Thyroid gland (tissue), 4 donors: ENCODE results near the gene ROS1. TPM values are rescaled to one million over a fixed set of nuclear protein-coding genes. Genes with fewer than 3 reads are reported as not detected.

Source experiments
- DNase-seq, 2 donors: peaks; one replicate each; pipeline ENCODE4 v3.0.0-alpha.2; 2019
- H3K27ac ChIP-seq, 3 donors: fragments of 200-600 bp; sonication (generic); 1 replicate in 2 of 3; 2 replicates in 1 of 3; pipeline ENCODE4 v1.5.1; 2016 to 2019; ENCODE audit warnings: mild to moderate bottlenecking in 1 of 3, moderate library complexity in 1 of 3
- H3K27me3 ChIP-seq: fragments of 200-600 bp; sonication (generic); one replicate; pipeline ENCODE4 v1.5.1; 2019
- H3K36me3 ChIP-seq, 2 donors: fragments of 200-600 bp; sonication (generic); one replicate each; pipeline ENCODE4 v1.5.1; 2016 to 2019
- H3K4me1 ChIP-seq, 2 donors: fragments of 200-600 bp; sonication (generic); one replicate each; pipeline ENCODE4 v1.5.1; 2017 to 2019
- H3K4me3 ChIP-seq, 3 donors: fragments of 200-600 bp; sonication (generic); replicated peaks in 1 of 3; 1 replicate in 2 of 3; 2 replicates in 1 of 3; pipeline ENCODE4 v1.5.1; 2016; ENCODE audit warnings: mild to moderate bottlenecking in 1 of 3
- H3K9me3 ChIP-seq: fragments of 200-600 bp; sonication (generic); one replicate; pipeline ENCODE4 v1.5.1; 2017
- POLR2A ChIP-seq, 2 donors: fragments of 450-650 bp; IDR thresholded peaks; one replicate each; pipeline ENCODE4 v1.6.1; 2017; ENCODE audit warnings: antibody characterized with exemption in 2 of 2, mild to moderate bottlenecking in 2 of 2, moderate library complexity in 1 of 2
- WGBS, 2 donors: methylation state at CpG; one replicate each; pipeline ENCODE4 v1.1.5; 2017; 5-methylcytosine and 5-hydroxymethylcytosine counted together
- intact Hi-C: fragments of 100-400 bp; cut with DNase I; formaldehyde crosslinking; loops from one replicate; pipeline ENCODE4 v1.15.1; 2023
- total RNA-seq, 4 donors: library from RNA; depleted of rRNA; stranded (reverse); fragments of >200 nt; gene quantifications; one replicate each; pipeline ENCODE4 v1.2.3, GENCODE V29; 2016
- TF ChIP-seq, protein P1 (sequence below), 6 experiments: fragments of 200-600 bp in 3 of 6; fragments of 450-650 bp in 3 of 6; sonication (generic) in 3 of 6; IDR thresholded peaks; one replicate each; pipeline ENCODE4 v1.5.1; 2016 to 2019; ENCODE audit warnings: antibody characterized with exemption in 6 of 6, mild to moderate bottlenecking in 2 of 6, inconsistent platforms in 1 of 6, moderate library complexity in 1 of 6

The ROS1 gene
- total RNA-seq, 4 donors from 2014 or later: not detected

DNA sequence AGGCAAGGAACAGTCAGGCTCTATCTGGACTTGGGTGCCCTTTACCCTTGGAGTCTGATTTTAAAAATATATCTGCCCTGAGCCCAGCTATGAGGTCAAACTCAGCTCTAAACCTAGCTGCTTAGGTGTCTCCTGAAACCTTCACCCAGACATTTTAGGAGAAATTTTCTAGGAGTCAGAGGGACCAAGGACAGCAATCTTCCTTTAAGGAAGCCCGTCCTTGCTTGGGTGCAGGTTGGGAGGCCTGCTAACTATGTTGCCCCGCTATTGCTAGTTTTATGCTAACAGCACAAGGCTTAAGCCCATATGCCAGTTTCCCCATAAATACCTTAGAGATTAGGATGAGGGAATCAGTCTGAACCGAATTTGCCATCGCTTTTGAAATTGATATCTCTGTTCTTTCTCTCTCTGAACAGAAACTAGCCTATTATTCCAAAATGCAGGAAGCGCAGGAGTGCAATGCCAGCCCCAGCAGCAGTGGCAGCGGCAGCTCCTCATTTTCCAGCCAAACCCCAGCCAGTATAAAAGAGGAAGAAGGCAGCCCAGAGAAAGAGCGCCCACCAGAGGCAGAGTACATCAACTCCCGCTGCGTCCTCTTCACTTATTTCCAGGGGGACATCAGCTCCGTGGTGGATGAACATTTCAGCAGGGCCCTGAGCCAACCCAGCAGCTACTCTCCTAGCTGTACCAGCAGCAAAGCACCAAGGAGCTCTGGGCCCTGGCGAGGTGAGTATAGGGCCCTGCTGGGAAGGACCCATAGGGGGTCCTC, 157.8 kb downstream of the ROS1 start:
- no peak overlapping the region for H3K27ac ChIP-seq
- no peaks in the 10 kb centered on the region for H3K9me3 ChIP-seq
- no peak for TF ChIP-seq POLR2A (IDR thresholded peaks at IDR 0.05)
- H3K4me3 ChIP-seq: no peak overlapping the region
- H3K36me3 ChIP-seq: no peaks in the 10 kb centered on the region
- WGBS, 2 donors: 11 to 19% methylated on average over 11 of the region's 11 CpGs
- peaks cover 41% of the 10 kb centered on the region for H3K27me3 ChIP-seq
- intact Hi-C loops: no loop called here
- peaks cover 14 to 26% of the 10 kb centered on the region in 2 donors for H3K4me1 ChIP-seq
- no peak for DNase-seq

DNA sequence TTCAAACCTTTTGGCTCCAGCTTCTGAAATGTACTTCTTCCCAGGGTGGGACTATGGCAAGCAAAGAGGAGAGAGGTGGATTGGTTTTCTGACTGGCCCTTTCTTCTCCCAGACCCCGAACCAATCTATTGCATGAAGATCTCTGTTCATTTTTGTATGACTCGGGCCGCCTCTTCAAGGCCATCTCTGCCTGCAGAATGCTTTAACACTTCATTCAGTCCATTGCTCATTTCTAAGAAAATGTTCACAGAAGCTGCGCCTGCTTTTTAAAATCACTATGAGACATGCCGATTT, 158.7 kb downstream of the ROS1 start:
- Histone ChIP-seq H3K27me3 (peaks cover 45% of the 10 kb centered on the region), H3K4me3 (no peak overlapping the region), H3K9me3 (no peaks in the 10 kb centered on the region), H3K36me3 (no peaks in the 10 kb centered on the region), H3K4me1 (peaks cover 14 to 26% of the 10 kb centered on the region in 2 donors), H3K27ac (no peak overlapping the region)
- intact Hi-C loops: no loop called here
- TF ChIP-seq, protein P1, sequence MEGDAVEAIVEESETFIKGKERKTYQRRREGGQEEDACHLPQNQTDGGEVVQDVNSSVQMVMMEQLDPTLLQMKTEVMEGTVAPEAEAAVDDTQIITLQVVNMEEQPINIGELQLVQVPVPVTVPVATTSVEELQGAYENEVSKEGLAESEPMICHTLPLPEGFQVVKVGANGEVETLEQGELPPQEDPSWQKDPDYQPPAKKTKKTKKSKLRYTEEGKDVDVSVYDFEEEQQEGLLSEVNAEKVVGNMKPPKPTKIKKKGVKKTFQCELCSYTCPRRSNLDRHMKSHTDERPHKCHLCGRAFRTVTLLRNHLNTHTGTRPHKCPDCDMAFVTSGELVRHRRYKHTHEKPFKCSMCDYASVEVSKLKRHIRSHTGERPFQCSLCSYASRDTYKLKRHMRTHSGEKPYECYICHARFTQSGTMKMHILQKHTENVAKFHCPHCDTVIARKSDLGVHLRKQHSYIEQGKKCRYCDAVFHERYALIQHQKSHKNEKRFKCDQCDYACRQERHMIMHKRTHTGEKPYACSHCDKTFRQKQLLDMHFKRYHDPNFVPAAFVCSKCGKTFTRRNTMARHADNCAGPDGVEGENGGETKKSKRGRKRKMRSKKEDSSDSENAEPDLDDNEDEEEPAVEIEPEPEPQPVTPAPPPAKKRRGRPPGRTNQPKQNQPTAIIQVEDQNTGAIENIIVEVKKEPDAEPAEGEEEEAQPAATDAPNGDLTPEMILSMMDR (IDR thresholded peaks at IDR 0.05): no peak
- TF ChIP-seq POLR2A (IDR thresholded peaks at IDR 0.05): no peak
- DNase-seq: no peak
- 12 to 13% methylated on average over 5 of the region's 5 CpGs for WGBS, 2 donors

DNA sequence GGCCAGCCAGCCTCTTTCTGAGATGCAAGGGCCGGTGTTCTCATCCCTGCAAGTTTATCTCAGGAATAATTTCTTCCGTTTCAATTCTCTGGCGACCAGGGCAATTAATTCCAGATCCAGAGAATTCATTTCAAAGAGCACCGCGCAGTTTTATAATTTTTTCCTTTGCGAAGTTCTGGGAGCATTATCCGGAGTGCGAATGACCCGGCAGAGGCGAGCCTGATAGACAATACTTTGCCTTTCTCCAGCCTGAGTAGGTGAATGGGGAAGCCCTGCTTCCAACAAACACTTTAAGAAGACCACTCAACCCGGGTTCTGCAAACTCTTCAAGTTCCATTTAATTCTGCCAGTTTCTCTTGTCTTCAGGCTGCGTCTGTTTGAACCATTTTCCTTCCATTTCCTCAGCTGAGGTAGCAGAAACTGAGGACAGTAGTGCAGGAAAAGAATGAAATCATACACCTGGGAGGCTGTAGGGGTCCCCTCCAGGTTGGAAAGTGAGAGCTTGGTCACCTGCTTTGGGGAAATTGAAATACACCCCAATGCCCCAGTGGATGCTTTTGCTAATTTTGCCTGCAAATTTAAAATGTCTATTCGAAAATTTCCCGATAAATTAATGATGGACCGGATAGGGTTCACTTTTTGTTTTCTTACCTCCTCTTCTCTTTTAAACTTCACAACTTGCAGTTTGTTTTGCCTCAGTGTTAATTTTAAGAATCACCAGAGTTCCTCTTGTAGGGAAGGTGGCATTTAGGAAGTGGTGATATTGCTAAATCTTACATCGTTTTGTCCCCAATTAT, 159.3 kb downstream of the ROS1 start:
- TF ChIP-seq, protein P1 (IDR thresholded peaks at IDR 0.05): no peak
- TF ChIP-seq POLR2A (IDR thresholded peaks at IDR 0.05): no peak
- H3K4me1 ChIP-seq: peaks cover 14 to 26% of the 10 kb centered on the region in 2 donors

DNA sequence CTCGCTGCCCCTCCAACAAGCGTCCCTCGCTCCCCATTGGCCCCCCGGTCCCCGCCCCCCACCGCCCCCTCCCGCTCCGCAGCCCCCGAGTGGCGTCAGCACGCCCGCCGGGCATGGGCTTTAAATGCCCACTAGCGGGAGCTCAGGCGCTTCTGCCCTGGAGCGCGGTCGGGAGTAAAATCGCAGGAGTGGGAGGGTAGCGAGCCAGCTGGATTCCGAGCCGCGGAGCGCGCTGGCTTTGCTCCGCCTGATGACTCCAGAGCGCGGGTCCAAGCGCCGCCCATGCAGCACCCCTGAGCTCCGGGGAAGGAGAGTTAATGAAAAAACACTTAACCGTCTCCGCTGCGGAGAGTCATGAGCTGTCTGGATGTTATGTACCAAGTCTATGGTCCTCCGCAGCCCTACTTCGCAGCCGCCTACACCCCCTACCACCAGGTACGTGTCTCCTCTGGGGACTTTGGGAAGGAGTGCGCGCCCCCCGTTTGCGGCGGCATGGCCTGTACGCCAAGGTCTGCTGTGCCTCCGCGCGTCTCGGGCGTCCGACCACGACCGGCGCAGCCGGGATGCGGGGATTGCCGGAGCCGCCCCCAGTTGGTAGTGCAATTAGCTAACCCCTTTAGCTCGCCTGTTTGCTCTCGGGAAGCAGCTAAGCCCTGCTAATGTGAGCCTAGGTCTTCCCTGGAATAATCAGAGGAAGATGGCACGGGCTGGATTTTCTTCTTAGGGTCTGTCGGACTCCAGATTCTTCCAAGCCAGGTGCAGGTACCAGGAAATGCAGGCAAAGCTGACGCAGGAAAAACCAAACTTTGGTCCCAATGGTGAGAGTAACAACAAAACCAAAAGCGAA, 160.1 kb downstream of the ROS1 start, which contains the start of gene VGLL2:
Gene VGLL2, plus strand, starts transcription at position 149 of the 847 bp plus-strand sequence. Its CDS starts 206 bp downstream, at position 355.
- Histone ChIP-seq H3K9me3 (no peaks in the 10 kb centered on the region), H3K36me3 (no peaks in the 10 kb centered on the region), H3K4me1 (peaks cover 14 to 23% of the 10 kb centered on the region in 2 donors), H3K27me3 (peaks cover 45% of the 10 kb centered on the region), H3K27ac (no peak within 1 kb of the TSS), H3K4me3 (peak within 1 kb of the TSS in 1 of 3 donors; percentile 24)
- DNase-seq: peak; percentile 24 to 25
- intact Hi-C loops: no loop called here
- 3% methylated on average over 39 to 45 of the region's 63 CpGs for WGBS, 2 donors
- no peak for TF ChIP-seq POLR2A (IDR thresholded peaks at IDR 0.05)
- TF ChIP-seq, protein P1 (IDR thresholded peaks at IDR 0.05): peak in 1 of 6 experiments; percentile 4

More for the DNA sequence above, 159.3 kb downstream of the ROS1 start:
- H3K4me3 ChIP-seq: no peak overlapping the region
- peaks cover 45% of the 10 kb centered on the region for H3K27me3 ChIP-seq
- no peaks in the 10 kb centered on the region for H3K36me3 ChIP-seq
- WGBS, 2 donors: 11 to 12% methylated on average over 16 of the region's 16 CpGs
- no peak for DNase-seq
- no peak overlapping the region for H3K27ac ChIP-seq
- intact Hi-C loops: no loop called here
- H3K9me3 ChIP-seq: no peaks in the 10 kb centered on the region

DNA sequence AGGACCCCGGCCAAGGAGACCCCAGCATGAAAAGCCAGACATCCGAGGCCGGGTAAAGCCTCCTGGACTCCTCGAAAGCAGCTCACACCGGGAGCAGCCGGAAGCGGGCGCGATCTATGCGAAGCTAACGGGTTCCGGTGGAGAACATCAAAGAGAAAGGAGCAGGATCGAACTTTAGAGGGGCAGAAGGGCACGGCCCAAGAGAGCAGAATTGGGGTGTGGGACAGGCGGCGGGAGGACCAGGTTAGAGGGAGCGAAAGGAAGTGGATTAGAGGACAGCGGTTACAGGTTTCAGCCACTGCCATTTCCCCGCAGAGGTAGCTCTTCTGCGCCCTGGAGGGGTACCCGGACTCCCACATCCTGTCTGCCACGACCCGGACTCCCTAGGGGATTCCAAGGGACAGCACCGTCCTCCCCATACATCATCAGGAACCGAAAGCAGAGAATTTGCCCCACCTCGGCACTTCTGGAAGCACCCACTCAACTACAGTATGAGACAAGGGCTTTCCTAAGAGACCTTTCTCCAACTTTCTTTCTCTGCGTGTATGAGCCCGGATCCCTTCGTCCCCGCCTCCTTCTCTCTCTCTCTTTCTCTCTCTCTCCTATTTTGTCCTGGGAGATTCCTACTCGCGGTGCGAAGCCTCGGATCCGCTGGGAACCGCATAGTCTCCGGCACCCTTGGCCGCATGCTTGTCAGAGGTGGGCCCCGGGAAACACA, 160.9 kb downstream of the ROS1 start:
- H3K27me3 ChIP-seq: peaks cover 39% of the 10 kb centered on the region
- TF ChIP-seq, protein P1 (IDR thresholded peaks at IDR 0.05): no peak
- no peak for TF ChIP-seq POLR2A (IDR thresholded peaks at IDR 0.05)
- WGBS, 2 donors: 2 to 4% methylated on average over 39 of the region's 39 CpGs
- H3K4me3 ChIP-seq: peak overlapping the region in 1 of 3 donors; percentile 24
- intact Hi-C loops: no loop called here
- H3K27ac ChIP-seq: no peak overlapping the region
- H3K9me3 ChIP-seq: no peaks in the 10 kb centered on the region
- H3K4me1 ChIP-seq: peaks cover 11 to 15% of the 10 kb centered on the region in 2 donors
- no peak for DNase-seq
- H3K36me3 ChIP-seq: no peaks in the 10 kb centered on the region
